ENCODE measurements around the gene SOWAHC. TPM values are rescaled to one million over a fixed set of nuclear protein-coding genes. Genes with fewer than 3 reads are reported as not detected.

The SOWAHC gene
- total RNA-seq, 1 experiment from 2014 or later = 21.4 TPM

DNA sequence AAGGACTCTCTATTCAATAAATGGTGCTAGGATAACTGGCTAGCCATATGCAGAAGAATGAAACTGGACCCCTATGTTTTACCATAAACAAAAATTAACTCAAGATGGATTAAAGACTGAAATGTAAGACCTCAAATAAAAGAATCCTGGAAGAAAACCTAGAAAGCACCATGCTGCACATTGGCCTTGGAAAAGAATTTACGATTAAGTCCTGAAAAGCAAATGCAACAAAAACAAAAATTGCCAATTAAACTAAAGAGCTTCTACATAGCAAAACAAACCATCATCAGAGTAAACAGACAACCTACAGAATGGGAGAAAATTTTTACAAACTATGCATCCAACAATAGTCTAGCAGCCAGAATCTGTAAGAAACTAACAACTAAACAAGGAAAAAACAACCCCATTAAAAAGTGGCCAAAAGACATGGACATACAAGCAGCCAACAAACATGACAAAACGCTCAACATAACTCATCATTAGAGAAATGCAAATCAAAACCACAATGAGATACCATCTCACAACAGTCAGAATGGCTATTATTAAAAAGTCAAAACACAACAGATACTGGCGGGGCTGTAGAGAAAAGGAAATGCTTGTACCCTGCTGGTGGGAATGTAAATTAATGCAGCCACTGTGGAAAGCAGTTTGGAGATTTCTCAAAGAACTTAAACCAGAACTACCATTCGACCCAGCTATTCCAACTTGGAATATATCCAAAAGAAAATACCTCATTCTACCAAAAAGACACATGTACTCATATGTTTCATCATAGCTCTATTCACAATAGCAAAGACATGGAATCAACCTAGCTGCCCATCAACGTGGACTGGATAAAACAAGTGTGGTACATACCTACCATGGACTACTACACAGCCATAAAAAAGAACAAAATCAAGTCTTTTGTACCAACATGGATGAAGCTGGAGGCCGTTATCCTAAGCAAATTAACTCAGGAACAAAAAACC, 31.0 kb upstream of the SOWAHC start:
- H3K9me3 Mint-ChIP-seq (ENCODE audit: unreplicated experiment) = no peaks in the 10 kb centered on the region
- H3K4me3 Mint-ChIP-seq (ENCODE audit: unreplicated experiment) = no peak overlapping the region
- Histone ChIP-seq H3K36me3 (ENCODE audit: control insufficient read depth, insufficient read depth, low read length) (no peaks in the 10 kb centered on the region), H3K9me3 (no peaks in the 10 kb centered on the region), H3K27me3 (replicated peaks; ENCODE audit: control insufficient read depth, insufficient read depth, low read length) (no peaks in the 10 kb centered on the region), H3K4me3 (ENCODE audit: low read depth, low read length) (no peak overlapping the region), H3K4me1 (no peaks in the 10 kb centered on the region; the same call in 1 of the 2 replicates)
- H3K27ac Mint-ChIP-seq (ENCODE audit: unreplicated experiment) = no peak overlapping the region
- no peaks in the 10 kb centered on the region for H3K27me3 Mint-ChIP-seq (ENCODE audit: insufficient read depth, unreplicated experiment)
- intact Hi-C loops (cut with micrococcal nuclease; ENCODE audit: unreplicated experiment) = no loop called here
- no peak for DNase-seq
- peaks cover 15% of the 10 kb centered on the region for H3K36me3 Mint-ChIP-seq (ENCODE audit: insufficient read depth, unreplicated experiment)
- TF ChIP-seq, protein P1, sequence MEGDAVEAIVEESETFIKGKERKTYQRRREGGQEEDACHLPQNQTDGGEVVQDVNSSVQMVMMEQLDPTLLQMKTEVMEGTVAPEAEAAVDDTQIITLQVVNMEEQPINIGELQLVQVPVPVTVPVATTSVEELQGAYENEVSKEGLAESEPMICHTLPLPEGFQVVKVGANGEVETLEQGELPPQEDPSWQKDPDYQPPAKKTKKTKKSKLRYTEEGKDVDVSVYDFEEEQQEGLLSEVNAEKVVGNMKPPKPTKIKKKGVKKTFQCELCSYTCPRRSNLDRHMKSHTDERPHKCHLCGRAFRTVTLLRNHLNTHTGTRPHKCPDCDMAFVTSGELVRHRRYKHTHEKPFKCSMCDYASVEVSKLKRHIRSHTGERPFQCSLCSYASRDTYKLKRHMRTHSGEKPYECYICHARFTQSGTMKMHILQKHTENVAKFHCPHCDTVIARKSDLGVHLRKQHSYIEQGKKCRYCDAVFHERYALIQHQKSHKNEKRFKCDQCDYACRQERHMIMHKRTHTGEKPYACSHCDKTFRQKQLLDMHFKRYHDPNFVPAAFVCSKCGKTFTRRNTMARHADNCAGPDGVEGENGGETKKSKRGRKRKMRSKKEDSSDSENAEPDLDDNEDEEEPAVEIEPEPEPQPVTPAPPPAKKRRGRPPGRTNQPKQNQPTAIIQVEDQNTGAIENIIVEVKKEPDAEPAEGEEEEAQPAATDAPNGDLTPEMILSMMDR (IDR thresholded peaks at IDR 0.05; ENCODE audit: insufficient read depth in 1 of 2, low read depth in 1 of 2, low read length in 1 of 2, severe bottlenecking in 1 of 2, unreplicated experiment in 1 of 2) = no peak
- POLR2A ChIA-PET = interaction anchor here (0.6 kb wide), 1 partner anchor 32 kb away, joined by 3 read pairs; no protein-coding TSS in a partner anchor
- BruUV-seq (replicated peaks) = no TSS peak
- no peaks in the 10 kb centered on the region for H3K4me1 Mint-ChIP-seq (ENCODE audit: low read depth, unreplicated experiment)
- CTCF ChIA-PET = no interaction called here

DNA sequence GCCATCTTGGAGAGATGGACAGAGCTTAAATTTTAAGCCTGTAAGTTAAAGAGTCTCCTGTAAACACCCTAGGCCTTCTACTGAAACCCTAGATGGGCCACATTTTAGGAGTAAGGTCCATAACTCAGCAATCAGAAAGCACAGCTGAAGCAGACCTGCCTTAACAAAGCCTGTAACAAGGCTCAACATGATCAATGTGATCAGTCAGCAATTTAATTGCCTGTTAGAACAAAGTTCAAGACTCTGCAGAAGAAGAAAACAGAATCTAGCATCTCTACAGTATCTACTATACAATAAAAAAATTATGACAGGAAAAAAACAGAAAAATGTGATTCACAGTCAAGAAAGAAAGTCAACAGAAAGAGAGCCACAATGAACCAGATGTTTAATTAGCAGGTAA, 27.5 kb upstream of the SOWAHC start:
- CTCF ChIA-PET = no interaction called here
- TF ChIP-seq, protein P1 (IDR thresholded peaks at IDR 0.05; ENCODE audit: insufficient read depth in 1 of 2, low read depth in 1 of 2, low read length in 1 of 2, severe bottlenecking in 1 of 2, unreplicated experiment in 1 of 2) = no peak
- H3K9me3 ChIP-seq = no peaks in the 10 kb centered on the region
- H3K36me3 ChIP-seq (ENCODE audit: control insufficient read depth, insufficient read depth, low read length) = no peaks in the 10 kb centered on the region
- DNase-seq = no peak
- intact Hi-C loops (cut with micrococcal nuclease; ENCODE audit: unreplicated experiment) = no loop called here
- Mint-ChIP-seq H3K27me3 (ENCODE audit: insufficient read depth, unreplicated experiment) (no peaks in the 10 kb centered on the region), H3K9me3 (ENCODE audit: unreplicated experiment) (no peaks in the 10 kb centered on the region), H3K27ac (ENCODE audit: unreplicated experiment) (no peak overlapping the region), H3K4me3 (ENCODE audit: unreplicated experiment) (no peak overlapping the region), H3K36me3 (ENCODE audit: insufficient read depth, unreplicated experiment) (peaks cover 20% of the 10 kb centered on the region), H3K4me1 (ENCODE audit: low read depth, unreplicated experiment) (peaks cover 10% of the 10 kb centered on the region)
- H3K27me3 ChIP-seq (replicated peaks; ENCODE audit: control insufficient read depth, insufficient read depth, low read length) = no peaks in the 10 kb centered on the region
- POLR2A ChIA-PET = no interaction called here
- no peak overlapping the region for H3K4me3 ChIP-seq (ENCODE audit: low read depth, low read length)
- peaks cover 9% of the 10 kb centered on the region; the same call in 1 of the 2 replicates for H3K4me1 ChIP-seq
- BruUV-seq (replicated peaks) = no TSS peak

DNA sequence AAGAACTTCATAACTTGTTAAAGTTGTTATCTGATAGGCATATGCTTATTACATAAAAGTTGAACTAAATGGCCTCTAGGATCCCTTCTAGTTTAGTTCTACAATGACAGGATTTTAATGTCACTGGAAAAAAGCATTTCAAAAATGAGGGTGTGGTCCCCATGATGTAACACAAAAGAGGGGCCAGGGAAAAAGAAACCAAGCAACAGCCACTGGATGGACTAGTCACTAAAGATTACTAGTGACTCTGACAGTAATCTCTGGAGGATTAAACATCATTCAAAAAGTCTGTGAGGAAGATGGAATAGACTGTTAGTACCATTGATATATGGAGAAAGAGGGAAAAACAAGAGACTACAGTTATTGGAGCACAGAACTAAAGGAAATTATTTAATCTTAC, 23.0 kb upstream of the SOWAHC start:
- Histone ChIP-seq H3K36me3 (ENCODE audit: control insufficient read depth, insufficient read depth, low read length) (no peaks in the 10 kb centered on the region), H3K9me3 (no peaks in the 10 kb centered on the region), H3K4me1 (peaks cover 9% of the 10 kb centered on the region; the same call in 1 of the 2 replicates), H3K27me3 (replicated peaks; ENCODE audit: control insufficient read depth, insufficient read depth, low read length) (no peaks in the 10 kb centered on the region), H3K4me3 (ENCODE audit: low read depth, low read length) (no peak overlapping the region)
- TF ChIP-seq, protein P1 (IDR thresholded peaks at IDR 0.05; ENCODE audit: insufficient read depth in 1 of 2, low read depth in 1 of 2, low read length in 1 of 2, severe bottlenecking in 1 of 2, unreplicated experiment in 1 of 2) = no peak
- peaks cover 10% of the 10 kb centered on the region for H3K36me3 Mint-ChIP-seq (ENCODE audit: insufficient read depth, unreplicated experiment)
- no peaks in the 10 kb centered on the region for H3K9me3 Mint-ChIP-seq (ENCODE audit: unreplicated experiment)
- no peaks in the 10 kb centered on the region for H3K27me3 Mint-ChIP-seq (ENCODE audit: insufficient read depth, unreplicated experiment)
- H3K27ac Mint-ChIP-seq (ENCODE audit: unreplicated experiment) = peak overlapping the region; percentile 5
- peak in 1 of 2 experiments; percentile 31 for DNase-seq
- BruUV-seq (replicated peaks) = no TSS peak
- H3K4me3 Mint-ChIP-seq (ENCODE audit: unreplicated experiment) = no peak overlapping the region
- intact Hi-C loops (cut with micrococcal nuclease; ENCODE audit: unreplicated experiment) = no loop called here
- POLR2A ChIA-PET = no interaction called here
- peaks cover 10% of the 10 kb centered on the region for H3K4me1 Mint-ChIP-seq (ENCODE audit: low read depth, unreplicated experiment)
- CTCF ChIA-PET = no interaction called here

All from Caco-2 (cell line).